SK-MEL-5 (cell line): Measurements from ENCODE around the gene PLEKHM1. TPM values are rescaled to one million over a fixed set of nuclear protein-coding genes. Genes with fewer than 3 reads are reported as not detected.
"Not testable (repeated sequence)": the region's sequence is repeated elsewhere in the genome, so short reads cannot be mapped to it uniquely, and the experiment has no call there.

Experiments used
- DNase-seq: peaks from one replicate; pipeline ENCODE4 v3.0.0-alpha.2; 2016; ENCODE audit warnings: low read depth, low spot score
- in situ Hi-C: cut with HindIII; loops from 2 replicates; pipeline ENCODE4 v1.10.0; 2016; ENCODE audit warnings: low sequenced_read_pairs, high pct_unique_total_duplicates, low pct_unique_long_range_greater_than_20kb
- total RNA-seq: library from RNA; depleted of rRNA; stranded (reverse); fragments of >200 nt; shearing (Covaris generic); gene quantifications from 2 replicates; pipeline ENCODE4 v1.2.3, GENCODE V29; 2014

Gene PLEKHM1
- total RNA-seq, 1 experiment from 2014 or later: 7.6 TPM

DNA sequence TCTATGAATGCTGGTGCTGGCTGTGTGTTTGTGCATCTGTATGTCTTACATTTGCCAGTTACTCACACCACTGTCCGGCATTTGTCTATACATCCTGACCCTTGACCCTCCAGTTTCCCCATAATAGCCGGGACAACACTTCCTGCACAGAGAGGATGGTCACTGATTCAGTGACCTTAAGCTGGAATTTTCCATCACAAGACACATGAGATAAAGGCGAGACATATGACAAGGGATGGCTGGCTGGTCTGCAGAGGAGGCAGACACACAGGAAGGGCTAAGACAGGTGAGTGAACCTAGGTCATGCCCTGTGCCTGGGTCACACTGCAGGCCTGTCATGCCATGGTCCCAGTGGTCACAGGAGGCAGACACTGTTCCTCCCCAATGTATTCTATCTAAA, 18.3 kb downstream of the PLEKHM1 start:
- DNase-seq, in situ Hi-C loops: not testable (repeated sequence)

DNA sequence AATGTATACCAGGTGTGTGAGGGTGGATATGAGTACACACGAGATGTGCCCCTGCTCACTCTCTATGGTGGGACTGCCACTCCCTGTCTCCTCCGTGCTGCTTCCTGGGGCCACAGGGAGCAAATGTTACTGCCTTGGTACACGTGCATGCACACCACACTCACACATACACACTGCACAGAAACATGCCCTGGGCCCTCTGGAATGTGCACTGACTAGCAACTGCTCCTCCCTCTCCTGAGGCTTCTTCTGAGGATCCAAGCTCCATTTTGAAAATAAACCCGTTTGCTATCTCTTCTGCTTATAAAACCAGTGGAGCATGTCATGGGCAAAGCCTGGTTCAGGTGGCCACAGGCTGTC, 21.3 kb downstream of the PLEKHM1 start:
- DNase-seq, in situ Hi-C loops: not testable (repeated sequence)

DNA sequence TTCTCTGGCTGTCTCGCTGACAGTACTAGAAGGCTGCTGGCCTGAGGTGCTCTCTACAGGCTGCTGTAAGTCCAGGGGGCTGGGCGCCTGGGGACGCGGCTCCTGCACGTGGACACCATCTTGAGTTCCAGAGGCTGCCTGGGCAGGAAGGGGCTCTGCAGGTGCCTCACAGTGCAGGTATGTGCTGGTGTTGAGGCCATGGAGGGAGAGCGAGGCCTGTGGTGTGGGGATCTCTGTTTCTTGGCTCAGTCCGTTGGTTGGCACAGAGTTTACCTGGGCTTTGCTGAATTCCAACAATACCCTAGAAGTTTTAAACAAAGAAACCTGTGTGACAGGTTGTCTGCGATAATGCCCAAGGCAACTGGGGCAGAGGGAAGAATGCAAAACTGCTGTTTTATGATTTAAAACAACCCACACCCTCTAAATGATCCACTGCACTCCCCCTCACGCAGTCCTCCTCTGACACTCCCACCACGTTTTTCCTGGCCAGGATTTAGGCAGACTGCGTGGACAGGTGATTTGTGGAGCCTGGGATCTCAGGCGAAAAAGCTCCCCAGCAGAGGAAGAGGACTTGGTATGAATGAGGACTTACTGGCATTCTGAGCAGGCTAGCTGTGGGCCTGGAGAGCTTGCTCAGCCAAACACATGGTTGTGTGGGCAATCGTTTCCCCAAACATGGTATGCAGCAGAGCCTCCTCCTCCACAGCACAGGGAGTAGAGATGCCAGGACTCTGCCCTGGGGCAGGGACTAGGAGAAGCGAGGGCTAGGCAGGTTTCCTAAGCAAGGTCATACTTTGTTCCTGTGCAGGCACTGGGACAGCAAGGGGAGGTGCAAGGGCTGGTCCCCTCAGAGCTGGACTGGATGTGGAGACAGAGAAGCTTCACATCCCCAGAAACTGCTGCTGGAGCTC, 22.0 kb downstream of the PLEKHM1 start:
- in situ Hi-C loops, DNase-seq: not testable (repeated sequence)

DNA sequence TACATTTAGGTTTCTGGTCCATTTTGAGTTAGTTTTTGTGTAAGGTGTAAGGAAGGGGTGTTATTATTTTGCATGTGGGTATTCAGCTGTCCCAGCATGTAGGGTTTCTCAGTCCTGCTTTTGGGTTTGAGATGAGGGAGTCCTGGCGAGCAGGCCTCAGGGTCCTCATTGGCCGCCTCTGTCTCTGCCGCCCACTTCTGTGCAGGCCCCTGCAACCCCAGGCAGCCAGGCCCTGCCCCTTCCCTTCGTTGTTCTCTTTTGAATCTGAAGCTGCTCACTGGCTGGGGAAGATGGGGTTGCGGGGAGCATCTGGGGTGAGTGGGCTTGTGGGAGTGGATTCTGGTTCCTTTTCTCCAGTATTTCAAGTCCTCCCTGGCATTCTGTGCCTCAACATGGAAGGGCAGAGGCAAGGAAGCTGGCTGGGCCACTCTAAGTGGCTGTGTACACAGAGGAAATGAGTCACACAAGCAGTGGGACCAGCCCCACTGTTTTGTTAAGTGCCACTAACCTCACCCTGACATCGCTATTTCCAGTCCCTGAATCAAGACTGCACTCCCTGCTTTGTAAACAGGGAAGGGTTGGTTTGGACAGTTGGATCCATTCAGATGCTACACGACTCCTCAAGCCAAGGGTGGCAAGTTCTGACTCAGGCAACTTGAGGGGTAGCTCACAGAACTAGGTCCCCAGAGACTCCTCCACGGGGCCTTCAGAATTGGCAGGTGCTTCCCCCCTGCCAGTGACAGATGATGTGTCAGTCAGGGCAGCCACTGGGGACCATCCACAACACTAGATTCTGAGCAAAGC, 28.8 kb downstream of the PLEKHM1 start:
- in situ Hi-C loops, DNase-seq: not testable (repeated sequence)

DNA sequence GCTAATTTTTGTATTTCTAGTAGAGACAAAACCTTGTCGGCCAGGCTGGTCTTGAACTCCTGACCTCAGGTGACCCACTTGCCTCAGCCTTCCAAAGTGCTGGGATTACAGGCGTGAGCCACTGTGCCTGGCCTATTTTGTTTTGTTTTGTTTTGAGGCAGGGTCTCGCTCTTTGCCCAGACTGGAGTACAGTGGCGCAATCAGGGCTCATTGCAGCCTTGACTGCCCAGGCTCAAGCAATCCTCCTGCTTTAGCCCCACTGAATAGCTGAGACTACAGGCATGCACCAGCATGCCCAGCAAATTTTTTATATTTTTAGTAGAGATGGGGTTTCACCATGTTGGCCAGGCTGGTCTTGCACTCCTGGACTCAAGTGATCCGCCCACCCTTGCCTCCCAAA, 30.1 kb downstream of the PLEKHM1 start:
- DNase-seq, in situ Hi-C loops: not testable (repeated sequence)

DNA sequence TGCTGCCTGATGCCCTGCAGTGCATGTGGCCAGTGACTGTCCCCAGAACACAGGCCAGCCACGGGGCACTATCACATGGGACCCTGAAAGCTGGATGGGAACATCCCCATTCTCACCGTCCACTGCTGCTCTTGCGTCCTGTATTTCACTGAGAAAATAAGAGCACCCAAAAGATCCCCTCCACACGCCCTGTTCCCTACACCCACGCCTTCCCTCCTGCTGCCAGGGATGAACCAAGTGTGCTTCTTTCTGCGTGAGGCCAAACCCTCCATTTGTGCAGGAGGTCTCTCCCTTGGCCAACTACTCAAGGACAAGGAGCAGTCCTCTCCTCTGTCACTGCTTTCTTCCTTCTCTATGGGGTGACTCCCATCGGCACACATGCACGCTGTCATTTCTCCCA, 36.2 kb downstream of the PLEKHM1 start:
- in situ Hi-C loops, DNase-seq: not testable (repeated sequence)

DNA sequence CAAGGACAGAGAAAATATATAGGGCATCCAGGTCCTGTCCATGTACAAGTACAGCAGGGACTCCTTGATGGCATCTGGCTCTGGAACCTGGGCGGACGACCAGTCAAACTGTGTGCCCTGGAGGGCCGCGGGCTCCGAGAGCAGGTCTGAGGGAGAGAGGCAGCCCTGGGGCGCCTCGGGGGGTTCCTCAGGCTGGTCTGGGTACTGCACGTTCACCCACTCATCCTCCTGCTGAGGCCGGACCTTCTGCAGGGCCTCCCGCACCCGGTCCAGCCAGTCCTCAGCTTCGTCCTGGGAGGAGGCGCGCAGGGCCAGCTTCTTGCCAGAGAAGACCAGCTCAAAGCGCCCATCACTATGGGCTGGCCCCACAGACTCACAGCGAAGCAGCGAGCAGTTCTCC, 36.8 kb downstream of the PLEKHM1 start:
- DNase-seq, in situ Hi-C loops: not testable (repeated sequence)

DNA sequence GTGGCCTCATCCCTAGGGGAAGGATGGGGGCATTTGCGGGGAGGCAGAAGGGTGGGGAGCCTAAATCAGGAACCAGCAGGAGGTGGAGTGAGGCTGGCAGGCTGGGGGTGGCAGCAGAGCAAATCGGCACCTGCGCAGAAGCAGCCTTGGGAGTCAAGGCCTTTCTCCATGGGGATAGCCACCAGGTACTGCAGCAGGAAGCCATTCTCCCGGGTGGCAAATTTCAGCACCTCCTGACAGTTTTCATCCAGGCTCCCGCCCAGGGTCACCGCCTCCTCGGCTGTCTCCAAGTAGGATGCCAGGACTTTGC, 37.3 kb downstream of the PLEKHM1 start:
- DNase-seq, in situ Hi-C loops: not testable (repeated sequence)

DNA sequence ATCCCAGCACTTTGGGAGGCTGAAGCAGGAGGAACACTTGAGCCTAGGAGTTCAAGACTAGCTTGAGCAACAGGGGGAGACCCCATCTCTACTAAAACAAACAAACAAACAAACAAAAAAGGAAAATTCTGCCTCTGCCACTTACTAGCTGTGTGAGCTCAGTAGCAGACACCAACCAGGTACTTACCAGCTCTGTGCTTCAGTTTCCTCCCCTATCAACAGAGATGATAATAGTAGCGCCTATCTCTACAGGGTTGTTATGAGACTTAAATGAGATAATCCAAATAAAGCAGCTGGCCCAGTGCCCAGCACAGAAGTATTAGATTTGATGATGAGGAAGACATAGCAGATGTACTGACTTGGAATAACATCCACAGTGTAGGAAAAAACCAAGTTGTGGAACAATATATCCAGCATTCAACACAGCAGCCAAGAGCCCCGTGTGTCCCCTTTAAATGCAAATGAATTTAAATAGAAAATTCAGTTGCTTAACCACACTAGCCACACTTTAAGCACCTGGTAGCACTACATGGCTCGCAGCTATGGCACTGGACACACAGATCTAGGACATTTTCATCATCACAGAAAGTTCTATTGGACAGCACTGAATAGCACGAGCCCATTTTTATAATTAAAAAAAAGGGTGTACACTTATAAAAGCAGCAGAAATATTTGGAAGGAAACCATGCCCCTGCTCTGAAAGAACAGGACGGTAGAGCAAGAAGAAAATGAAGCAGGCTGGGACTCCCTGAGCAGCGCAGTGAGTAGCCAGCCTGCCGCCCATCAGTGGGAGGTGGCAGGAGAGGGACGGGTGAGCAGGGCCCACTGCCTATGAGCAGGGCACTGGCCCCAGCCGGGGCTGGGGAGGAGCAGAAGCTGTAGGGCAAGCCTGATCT, 37.9 kb downstream of the PLEKHM1 start:
- in situ Hi-C loops, DNase-seq: not testable (repeated sequence)

DNA sequence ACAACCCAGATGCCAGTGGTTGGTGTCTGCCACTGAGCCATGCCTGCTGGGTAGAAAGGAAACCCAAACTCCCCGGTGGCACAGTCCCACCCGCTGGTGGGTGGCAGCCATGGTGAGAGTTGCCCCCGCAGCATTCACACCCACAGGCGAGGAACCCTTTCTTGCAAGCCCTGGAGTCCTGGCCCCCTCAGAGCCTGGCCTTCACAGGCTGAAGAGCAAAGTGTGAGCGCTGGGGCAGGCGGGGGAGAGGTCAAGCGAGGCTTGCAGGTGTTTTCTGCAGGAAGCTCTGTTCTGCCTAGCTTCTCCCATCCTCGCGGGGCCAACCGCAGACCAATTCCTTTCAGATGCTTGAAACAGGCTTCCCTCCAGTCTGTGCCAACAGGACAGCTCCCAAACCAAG, 38.9 kb downstream of the PLEKHM1 start:
- in situ Hi-C loops, DNase-seq: not testable (repeated sequence)

DNA sequence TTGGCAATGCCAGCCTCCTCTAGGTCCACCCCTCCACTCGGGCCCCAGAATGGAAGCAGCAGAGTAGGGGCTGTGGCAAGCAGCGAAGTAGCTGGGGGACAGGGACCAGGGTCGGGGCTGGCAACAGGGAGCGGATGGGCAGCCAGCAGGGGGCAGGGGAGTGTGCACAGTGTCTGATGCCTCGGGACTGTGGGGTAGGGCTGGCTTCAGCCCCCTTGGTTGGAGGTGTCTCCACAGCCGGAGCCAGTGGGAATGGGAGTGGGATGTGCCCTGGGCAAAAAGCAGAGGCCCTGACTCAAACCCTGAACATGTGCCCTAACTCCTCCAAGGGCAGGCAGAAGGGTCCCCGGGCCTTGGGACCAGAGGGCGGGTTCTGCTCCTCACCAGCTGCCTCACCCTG, 39.4 kb downstream of the PLEKHM1 start:
- no peak for DNase-seq
- in situ Hi-C loops: no loop called here

DNA sequence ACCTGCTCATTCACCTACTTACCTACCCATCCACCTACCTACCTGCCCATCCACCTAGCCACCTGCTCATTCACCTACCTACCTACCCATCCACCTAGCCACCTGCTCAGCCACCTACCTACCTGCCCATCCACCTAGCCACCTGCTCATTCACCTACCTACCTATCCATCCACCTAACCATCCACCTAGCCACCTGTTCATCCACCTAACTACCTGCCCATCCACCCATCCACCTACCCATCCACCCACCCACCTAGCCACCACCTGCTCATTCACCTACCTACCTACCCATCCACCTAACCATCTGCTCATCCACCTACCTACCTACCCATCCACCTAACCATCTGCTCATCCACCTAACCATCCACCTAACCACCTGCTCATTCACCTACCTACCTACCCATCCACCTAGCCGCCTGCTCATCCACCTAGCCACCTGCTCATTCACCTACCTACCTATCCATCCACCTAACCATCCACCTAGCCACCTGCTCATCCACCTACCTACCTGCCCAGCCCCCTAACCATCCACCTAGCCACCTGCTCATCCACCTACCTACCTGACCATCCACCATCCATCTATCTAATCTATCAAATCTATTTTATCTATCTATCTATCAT, 40.7 kb downstream of the PLEKHM1 start:
- in situ Hi-C loops, DNase-seq: not testable (repeated sequence)

DNA sequence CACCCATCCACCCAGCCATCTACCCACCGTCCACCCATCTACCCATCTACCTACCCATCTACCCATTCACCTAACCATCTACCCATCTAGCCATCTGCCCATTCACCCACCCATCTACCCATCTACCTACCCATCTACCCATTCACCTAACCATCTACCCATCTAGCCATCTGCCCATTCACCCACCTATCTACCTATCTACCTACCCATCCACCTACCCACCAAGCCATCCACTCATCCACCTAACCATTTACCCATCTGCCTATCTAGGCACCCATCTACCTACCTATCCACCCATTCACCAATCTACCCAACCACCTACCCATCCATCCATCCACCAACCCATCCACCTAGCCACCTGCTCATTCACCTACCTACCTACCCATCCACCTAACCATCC, 41.3 kb downstream of the PLEKHM1 start:
- DNase-seq, in situ Hi-C loops: not testable (repeated sequence)

DNA sequence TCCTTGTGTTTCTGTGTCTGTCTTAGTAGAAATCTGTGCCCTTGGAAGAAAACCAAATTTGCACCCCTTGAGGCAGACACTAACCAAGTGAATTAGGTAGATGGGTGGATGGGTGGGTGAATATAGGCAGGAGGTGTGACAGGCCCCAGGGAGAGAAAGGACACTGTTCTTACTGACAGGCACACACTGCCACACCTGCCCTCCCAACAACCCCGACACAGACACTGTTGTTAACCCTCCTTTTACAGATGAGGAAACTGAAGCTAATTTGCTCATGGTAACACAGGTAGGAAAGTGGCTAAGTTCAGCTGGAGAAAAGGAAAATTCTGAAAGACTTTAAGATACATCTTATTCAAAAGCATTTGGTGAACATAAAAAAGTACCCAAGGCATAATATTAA, 42.0 kb downstream of the PLEKHM1 start:
- in situ Hi-C loops, DNase-seq: not testable (repeated sequence)

DNA sequence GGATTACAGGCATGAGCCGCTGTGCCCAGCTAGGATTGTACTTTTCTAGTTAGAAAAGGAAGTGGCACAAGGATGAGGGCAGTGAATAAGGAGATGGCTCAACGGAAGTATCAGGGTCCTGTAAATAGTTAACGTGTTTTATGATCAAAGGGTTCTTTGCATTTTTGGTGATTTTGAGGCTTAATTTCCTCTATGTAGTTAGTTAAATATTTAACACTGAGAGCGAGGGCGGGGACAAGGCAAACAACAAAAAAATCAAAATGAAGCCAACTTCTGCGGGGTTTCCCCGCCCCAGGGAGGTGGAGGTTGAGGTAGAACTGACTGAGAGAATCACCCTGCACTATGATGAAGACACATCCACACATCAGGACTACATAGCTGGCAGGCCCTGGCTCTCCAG, 42.5 kb downstream of the PLEKHM1 start:
- in situ Hi-C loops, DNase-seq: not testable (repeated sequence)

DNA sequence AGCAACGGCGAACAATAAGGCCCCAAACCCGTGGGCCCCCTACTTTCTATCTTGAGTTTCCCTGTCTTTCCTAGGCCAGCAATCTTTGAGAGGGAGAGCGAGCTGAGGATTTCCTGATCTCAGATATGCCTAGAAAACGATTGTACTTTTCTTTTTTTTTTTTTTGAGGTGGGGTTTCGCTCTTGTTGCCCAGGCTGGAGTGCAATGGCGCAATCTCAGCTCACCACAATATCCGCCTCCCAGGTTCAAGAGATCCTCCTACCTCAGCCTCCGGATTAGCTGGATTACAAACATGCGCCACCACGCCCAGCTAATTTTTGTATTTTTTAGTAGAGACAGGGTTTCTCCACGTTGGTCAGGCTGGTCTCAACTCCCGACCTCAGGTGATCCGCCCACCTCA, 42.9 kb downstream of the PLEKHM1 start:
- in situ Hi-C loops, DNase-seq: not testable (repeated sequence)

DNA sequence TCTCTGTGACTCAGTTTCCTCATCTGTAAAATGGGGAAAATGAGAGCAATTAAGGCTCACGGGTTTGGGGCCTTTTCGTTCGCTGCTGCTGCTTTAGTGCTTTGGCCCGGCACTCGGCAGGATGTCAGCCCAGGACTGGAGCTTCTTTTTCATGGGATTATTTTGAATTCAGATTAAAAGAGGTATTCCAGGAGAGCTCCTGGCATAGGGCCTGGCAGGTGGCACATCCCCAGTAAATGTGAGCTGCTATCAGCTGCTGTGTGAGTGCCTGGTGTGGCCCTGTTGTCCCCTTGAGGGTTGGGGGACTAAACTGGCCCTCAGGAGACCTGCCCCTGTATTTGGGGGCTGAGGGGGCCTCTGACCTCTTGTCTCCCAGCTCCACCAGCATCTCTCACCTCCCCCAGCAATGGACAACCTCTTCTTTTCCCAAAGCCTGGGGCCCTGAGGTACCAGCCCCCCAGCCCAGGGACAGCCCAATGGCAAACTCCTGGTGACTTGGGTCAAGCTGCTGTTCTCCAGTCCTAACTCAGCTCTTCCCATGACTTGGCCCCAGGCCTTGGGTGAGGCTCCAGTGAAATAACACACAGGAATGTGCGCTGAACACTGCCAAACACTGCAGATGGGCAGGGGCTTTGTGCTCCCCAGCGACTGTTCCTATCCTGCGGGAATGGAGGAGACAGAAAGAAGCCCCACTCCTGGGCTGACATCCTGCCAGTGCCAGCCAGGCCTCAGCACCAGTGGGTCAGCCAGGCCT, 43.5 kb downstream of the PLEKHM1 start:
- in situ Hi-C loops: not testable (repeated sequence)

More for the DNA sequence above, 43.5 kb downstream of the PLEKHM1 start:
- not testable (repeated sequence) for DNase-seq
